A549 (cell line): ENCODE results near the gene TP53TG5.

Experiments
- BHLHE40 ChIP-seq: IDR thresholded peaks from 2 replicates; pipeline ENCODE4 v1.6.1; 2012; ENCODE audit warnings: low read depth, low read length, inconsistent platforms
- CEBPB ChIP-seq, 2 experiments: fragments of >200 bp in 1 of 2; sonication (Bioruptor Twin) in 1 of 2; formaldehyde crosslinking in 1 of 2; IDR thresholded peaks; 2 replicates each; pipeline ENCODE4 v1.6.1; 2012 to 2016
- CTCF ChIP-seq: fragments of >200 bp; sonication (Bioruptor Twin); formaldehyde crosslinking; IDR thresholded peaks from 3 replicates; pipeline ENCODE4 v1.5.1; 2016
- EHMT2 ChIP-seq: fragments of 200-600 bp; sonication (generic); IDR thresholded peaks from 2 replicates; pipeline ENCODE4 v1.6.1; 2016; ENCODE audit warnings: antibody characterized with exemption, low read depth, mild to moderate bottlenecking, moderate library complexity
- MAFK ChIP-seq: fragments of 450-650 bp; IDR thresholded peaks from 2 replicates; pipeline ENCODE4 v1.6.1; 2014; ENCODE audit not compliant: partially characterized antibody
- POLR2A ChIP-seq: IDR thresholded peaks from 2 replicates; pipeline ENCODE4 v1.6.1; 2012; ENCODE audit warnings: mild to moderate bottlenecking, low read length
- POLR2AphosphoS2 ChIP-seq: conservative IDR thresholded peaks from 2 replicates; pipeline ENCODE4 v1.6.1; 2012; ENCODE audit warnings: low read length, improper control_type of control experiment, inconsistent platforms
- TF ChIP-seq, protein P1 (sequence below): IDR thresholded peaks from 2 replicates; pipeline ENCODE4 v1.6.1; 2012

DNA sequence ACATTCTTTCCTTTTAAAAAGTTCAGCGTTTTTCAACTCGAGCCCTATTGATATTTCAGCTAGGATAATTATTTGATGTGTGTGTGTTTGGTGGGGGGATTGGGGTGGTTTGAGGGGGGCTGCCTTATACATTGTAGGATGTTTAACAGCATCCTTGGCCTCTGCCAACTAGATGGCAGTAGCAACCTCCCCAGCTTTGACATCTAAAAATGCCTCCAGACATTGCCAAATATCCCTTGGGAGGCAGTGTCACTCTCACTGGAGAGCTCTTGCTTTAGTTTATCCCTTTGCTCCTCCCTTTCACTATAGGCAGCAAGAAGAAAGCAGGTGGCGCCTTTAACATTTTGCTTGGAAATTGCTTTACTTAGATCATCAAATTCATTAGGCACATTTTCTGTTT, 14.6 kb upstream of the TP53TG5 start:
- TF ChIP-seq POLR2A (no peak), BHLHE40 (no peak), CTCF (peak; percentile 21; the same call in 1 of the 3 replicates), POLR2AphosphoS2 (no peak), CEBPB (IDR thresholded peaks at IDR 0.05) (no peak), MAFK (no peak), EHMT2 (no peak)
- TF ChIP-seq, protein P1, sequence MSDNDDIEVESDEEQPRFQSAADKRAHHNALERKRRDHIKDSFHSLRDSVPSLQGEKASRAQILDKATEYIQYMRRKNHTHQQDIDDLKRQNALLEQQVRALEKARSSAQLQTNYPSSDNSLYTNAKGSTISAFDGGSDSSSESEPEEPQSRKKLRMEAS = no peak
